Astrocyte of the spinal cord (primary cell): ENCODE results near the gene MACROD2.

ENCODE experiments used
- DNase-seq: peaks from one replicate; pipeline ENCODE4 v3.0.0; 2011; ENCODE audit warnings: low read depth, low spot score
- H3K4me3 ChIP-seq: 2 replicates; pipeline ENCODE4 v1.5.1; 2011; ENCODE audit warnings: low read depth, mild to moderate bottlenecking, low read length, moderate library complexity
- in situ Hi-C: cut with HindIII; loops from 2 replicates; pipeline ENCODE4 v1.10.0; 2017; ENCODE audit warnings: low sequenced_read_pairs
- TF ChIP-seq, protein P1 (sequence below): IDR thresholded peaks from 2 replicates; pipeline ENCODE4 v1.5.1; 2012; ENCODE audit warnings: low read depth, mild to moderate bottlenecking, low read length, inconsistent platforms

MACROD2 gene

DNA sequence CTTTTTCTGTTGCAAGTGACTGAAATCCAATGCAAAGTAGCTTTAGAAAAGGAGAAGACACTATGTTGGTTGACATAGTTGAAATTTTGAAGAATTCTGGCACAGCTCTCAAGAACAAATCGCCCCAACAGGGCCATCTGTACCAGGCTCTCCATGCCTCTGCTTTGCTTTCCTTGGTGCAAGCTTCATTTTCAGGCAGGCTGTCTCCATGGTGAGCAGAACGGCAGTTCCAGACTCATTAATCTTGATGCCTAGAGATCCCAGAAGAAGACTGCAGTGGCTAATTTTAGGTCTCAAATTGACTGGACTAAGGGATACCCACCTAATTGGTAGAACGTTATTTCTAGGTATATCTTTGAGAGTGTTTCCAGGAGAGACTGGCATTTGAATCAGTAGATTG, 1292.8 kb downstream of the MACROD2 start:
- no peak overlapping the region for H3K4me3 ChIP-seq
- TF ChIP-seq, protein P1, sequence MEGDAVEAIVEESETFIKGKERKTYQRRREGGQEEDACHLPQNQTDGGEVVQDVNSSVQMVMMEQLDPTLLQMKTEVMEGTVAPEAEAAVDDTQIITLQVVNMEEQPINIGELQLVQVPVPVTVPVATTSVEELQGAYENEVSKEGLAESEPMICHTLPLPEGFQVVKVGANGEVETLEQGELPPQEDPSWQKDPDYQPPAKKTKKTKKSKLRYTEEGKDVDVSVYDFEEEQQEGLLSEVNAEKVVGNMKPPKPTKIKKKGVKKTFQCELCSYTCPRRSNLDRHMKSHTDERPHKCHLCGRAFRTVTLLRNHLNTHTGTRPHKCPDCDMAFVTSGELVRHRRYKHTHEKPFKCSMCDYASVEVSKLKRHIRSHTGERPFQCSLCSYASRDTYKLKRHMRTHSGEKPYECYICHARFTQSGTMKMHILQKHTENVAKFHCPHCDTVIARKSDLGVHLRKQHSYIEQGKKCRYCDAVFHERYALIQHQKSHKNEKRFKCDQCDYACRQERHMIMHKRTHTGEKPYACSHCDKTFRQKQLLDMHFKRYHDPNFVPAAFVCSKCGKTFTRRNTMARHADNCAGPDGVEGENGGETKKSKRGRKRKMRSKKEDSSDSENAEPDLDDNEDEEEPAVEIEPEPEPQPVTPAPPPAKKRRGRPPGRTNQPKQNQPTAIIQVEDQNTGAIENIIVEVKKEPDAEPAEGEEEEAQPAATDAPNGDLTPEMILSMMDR: no peak
- no peak for DNase-seq
- in situ Hi-C loops: no loop called here

GRCh38 chr20:15289337-15289736, 1294.0 kb downstream of the MACROD2 start:
- TF ChIP-seq, protein P1: no peak
- no peak overlapping the region for H3K4me3 ChIP-seq
- no peak for DNase-seq
- in situ Hi-C loops: no loop called here

GRCh38 chr20:15292405-15292804, 1297.1 kb downstream of the MACROD2 start:
- in situ Hi-C loops: no loop called here
- TF ChIP-seq, protein P1: no peak

GRCh38 chr20:15296422-15296821, 1301.1 kb downstream of the MACROD2 start:
- TF ChIP-seq, protein P1: no peak
- no peak for DNase-seq
- in situ Hi-C loops: no loop called here
- H3K4me3 ChIP-seq: no peak overlapping the region

More at GRCh38 chr20:15292405-15292804, 1297.1 kb downstream of the MACROD2 start:
- no peak for DNase-seq
- no peak overlapping the region for H3K4me3 ChIP-seq

- in situ Hi-C loops: no loop called here
- H3K4me3 ChIP-seq: no peak overlapping the region
- DNase-seq: no peak
- TF ChIP-seq, protein P1: no peak
Measured at GRCh38 chr20:15297059-15297875, 1302.0 kb downstream of the MACROD2 start.

DNA sequence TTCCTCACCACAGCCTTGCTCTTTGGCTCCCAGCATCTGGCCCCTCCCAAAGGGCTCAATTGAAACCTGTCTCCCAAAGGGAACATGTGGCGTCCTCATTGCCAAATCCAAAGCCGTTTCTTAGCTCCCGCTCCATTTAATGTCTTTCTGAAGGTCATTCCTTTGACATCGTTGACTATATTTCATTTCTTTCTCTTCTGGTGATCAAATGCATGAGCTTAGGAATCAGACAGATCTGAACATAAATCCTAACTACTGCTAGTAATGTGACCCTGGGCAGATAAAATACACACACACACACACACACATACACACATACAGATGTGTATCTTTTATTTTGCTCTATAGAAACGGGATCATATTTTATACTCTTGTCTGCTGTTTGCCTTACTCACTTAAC, 1306.8 kb downstream of the MACROD2 start:
- no peak for DNase-seq
- TF ChIP-seq, protein P1: no peak
- in situ Hi-C loops: no loop called here
- H3K4me3 ChIP-seq: no peak overlapping the region
